GM21515 (cell line): Measurements from ENCODE around the gene CFAP161.

Source experiments
- ATAC-seq: cut with Tn5 transposase; IDR thresholded peaks from one replicate; pipeline ENCODE4 v1.9.1; 2021; ENCODE audit not compliant: unreplicated experiment

Gene CFAP161

DNA sequence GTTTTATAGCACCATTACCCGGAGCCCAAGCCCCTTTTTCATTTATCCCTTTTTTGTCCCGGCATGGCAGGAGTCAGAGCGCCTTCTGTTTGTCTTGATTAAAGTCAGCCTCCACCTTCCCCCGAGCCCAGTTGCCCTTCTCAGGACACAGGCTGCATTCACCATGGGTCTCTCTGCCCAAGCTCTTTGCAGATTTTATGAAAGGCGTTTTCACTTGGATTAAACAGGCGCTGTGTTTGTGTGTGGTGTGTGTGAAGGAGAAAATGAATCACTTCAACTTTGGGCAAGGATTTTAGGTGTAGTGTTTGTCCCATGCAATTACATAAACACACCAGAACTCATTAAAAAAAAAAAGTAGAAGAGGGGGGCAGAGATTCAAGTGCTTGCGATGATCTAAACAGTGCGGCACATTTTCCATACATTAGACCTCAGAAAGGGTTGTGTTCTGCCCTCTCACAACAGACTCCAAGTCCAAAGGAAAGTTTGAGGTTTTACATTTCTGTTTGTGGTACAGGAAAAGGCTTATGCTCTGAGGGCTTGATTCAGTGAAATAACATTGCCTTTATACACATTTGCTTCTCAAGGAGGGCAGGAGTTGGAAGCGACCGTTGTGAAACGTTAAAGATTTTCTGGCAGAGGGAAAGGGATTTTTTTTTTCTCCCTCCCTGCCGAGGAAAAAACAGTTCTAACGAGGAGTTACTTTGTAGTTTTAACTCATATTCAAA is 48.1 kb downstream of the CFAP161 start:
- no peak for ATAC-seq

DNA sequence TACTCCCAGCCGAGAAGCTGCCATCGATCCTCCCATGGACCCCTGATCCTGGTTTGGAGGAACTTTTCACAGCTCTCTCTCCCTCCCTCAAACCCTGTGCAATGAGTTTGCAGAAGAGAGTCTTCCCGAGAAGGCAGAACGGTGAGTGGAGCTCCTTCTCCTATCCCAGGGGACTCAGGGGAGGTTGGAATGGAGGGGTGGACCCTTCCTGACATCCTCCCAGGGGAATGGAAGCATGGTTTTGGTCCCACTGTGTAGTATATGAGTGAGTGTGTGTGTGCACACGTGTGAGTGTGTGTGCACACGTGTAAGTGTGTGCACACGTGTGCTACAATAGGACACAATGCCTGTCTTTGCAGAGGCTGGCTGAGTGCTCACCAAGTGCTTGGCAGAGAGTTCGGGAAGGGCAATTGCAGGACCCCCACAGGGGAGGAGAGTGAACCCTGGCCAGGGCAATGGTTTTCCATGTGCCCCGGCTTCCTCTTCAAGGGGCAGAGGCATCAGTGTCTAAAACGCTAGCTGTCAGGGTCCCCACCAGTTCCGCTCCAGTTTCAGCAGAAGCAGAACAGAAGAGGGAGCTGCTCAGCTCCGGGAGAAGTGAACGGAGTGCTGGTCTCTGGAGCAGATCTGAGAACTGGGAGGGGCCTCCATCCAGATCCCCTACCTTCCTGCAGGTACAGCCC is 48.8 kb downstream of the CFAP161 start:
- ATAC-seq = no peak

DNA sequence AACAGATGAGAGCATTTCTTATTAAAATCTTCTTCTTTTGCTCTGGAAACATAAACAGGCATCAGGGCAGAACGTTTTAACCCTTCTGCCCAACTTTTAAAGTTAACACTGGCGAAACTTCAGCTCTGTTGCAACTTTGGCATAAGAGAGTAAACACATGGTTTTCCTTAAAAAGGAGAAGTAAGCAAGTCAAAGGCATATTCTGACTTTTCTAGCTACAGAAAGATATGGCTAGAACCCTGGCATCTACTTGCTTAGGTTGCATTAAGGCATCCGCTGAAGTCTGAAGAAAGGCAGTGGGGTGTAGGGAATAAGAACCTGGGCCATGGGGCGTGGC is 49.3 kb downstream of the CFAP161 start:
- ATAC-seq = no peak

DNA sequence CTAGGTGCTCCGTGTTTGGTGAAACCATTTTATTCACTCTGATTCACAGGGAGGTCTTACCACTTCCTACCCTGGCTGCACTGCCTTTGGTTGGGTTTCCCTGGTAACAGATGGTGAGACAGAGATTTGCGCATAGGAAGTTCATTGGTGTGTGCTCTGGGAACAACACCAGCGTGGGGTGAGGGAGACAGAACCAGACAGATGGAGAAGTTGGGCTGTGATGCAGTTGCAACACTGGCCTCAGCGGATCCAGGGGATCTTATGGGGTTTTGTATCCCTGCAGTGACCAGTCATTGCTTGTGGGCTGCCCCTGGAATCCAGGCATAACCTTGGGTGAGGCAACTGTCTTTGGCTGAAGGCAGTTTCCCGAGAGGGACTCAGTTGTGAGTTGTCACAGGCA is 50.1 kb downstream of the CFAP161 start:
- no peak for ATAC-seq

DNA sequence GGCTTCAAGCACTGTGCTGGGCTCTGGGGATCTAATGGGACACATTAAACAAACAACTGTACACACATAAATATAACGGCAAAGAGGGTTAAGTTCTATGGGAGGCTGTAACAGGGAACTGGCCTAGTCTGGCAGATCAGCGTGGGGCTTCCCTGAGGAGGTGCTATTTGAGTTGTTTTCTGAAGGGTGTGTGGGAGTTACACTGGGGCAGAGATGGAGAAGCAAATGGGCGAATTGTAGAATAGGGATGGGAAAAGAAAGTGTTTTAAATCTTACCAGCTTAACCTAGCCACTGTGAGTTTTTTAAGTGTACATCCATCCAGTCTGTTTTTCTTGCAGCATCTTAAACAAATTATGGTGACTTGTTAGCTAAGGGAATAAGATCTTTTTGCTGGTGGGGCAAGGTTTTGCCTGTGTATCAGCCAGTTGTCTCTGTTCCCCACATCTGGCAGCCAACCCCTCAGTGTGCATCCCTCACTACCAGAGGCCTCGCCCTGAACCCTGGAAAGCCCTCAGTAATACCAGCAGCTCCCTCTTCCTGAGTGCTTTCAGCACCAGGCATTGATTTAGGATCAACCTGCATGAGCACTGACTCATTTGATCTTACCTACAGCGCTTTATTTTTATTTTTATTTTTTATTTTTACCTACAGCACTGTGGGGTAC is 51.7 kb downstream of the CFAP161 start:
- no peak for ATAC-seq

DNA sequence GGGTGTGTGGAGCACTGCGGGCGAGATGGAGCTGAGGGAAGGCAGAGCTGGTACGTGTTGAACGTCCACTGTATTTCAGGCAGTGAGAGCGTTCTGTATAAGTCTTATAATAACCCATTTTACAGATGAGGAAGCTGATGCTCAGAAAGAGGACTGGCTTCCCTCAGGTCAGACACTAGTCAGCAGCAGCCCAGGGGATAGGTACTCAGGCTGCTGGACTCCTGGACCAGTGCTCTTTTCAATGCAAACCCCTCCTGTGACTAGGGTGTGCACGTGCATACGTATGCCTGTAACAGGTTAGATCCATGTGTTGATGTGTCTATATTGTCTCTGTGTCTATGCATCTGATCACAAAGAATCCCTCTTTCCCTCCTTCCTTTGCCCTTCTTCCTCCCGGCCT is 54.3 kb downstream of the CFAP161 start:
- no peak for ATAC-seq

DNA sequence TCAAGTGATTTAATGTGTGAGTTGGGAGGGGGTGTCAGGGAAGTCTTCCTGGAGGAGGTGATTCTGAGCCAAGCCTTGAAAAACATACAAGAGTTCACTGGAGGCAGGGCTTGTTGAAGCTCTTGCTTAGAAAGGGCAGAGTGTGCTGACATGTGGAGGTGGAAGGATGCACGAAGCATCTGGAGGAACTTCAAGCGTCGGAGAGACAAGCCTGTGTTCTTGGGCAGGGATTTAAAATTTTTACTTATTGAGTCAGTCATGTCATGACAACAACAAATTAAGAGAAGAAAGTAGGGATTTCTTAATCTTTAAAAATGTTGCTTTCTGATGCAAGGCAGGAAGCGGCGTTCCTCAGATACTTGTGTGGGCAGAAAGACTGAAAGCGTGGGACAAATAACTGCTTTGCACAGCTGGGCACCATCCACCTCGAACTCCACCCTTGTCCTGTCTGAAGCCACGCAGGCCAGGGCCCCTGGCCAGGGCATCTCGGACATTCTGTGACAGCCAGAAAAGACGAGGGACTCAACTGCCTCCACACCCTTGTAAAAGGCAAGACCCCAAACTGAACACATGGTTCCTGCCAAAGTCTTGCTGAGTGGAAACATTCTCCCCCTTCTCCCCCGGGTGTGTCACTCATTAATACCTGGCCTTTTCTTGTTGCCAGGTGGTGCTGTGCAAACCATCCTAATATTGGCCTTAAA is 55.7 kb downstream of the CFAP161 start:
- no peak for ATAC-seq

DNA sequence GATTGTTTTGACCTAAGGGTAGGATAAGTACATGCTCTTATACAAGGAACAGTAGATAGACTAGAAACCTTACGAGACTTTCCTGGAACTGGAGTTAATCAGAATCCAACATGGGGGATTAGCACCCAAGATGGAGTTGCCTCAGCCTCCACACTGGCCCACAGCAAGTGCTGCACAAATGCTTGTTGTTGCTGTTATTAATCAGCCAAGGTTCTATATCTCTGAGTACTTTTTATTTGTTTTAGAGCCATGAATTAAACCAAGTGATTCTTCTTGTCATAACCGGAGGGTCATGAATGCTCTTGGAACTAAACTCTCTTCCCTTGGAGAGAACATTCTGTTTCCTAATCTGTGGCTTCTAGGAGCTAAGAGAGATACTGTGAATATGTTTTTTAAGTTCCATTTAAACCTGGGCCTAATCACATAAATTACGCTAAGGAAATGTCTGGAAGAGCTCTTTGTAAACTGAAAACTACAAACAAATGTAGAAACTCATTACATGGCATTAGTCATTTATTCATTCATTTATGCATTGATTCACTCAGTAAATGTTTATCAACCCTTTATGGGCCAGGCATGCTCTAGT is 56.9 kb downstream of the CFAP161 start:
- no peak for ATAC-seq

DNA sequence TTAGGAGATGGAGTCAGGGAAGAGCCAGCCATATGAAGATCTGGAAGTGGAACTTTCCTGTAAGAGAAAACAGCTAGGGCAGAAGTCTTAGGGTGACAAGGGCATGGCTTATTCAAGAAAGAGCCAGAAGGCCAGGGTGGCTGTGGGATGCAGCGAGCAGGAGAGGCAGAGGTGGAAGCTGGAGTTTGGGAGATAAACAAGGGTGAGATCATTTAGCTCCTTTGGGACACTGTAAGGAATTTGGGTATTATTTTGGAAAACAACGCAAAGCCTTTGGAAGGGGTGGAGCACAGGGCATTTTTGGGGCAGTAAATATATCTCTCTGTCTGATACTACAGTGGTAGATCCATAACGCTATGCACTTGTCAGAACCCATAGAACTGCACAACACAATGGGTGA is 57.6 kb downstream of the CFAP161 start:
- ATAC-seq = no peak

DNA sequence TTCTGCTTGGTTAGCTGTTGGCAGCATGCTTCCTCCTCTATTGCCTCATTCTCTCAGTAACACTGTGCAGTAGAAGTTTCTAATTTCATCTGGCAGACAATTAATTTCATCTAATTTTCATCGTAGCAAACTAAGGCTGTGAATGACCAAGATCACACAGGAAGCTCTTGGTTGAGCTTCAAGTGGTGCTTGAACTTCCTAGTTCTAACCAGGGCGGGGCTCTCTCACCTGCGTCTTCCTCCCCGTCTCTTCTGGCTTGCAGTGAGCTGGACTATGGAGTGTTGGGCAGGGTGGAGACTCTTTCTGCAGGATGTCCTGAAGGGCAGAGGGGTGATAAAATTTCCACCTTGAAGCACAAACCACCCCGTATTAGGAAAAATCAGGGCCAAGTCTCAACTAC is 60.7 kb downstream of the CFAP161 start:
- no peak for ATAC-seq

DNA sequence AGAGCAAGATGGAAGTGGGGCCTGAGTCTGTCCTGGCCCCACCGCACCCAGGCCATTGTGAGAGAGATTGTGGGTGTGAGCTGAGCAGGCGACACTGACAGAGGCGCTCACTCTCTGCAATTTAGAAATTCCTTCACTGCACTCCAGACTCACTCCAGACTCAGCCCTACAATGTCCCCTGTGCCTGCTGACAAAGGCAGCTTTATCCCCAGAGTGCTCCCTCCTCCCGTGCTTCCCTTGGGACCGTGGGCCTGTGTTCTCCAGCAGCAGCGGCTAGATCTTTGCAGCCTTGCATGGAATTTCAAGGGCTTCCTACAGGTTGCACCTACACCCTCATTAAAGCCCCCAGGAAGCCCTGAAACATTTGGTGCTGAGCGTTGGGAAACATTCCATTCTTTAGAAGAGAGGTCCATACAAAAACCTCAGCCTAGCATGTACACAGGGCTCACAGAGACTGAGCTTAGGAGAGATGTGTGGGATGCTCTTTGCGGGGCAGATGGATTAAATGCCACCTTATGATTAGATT is 61.3 kb downstream of the CFAP161 start:
- no peak for ATAC-seq

DNA sequence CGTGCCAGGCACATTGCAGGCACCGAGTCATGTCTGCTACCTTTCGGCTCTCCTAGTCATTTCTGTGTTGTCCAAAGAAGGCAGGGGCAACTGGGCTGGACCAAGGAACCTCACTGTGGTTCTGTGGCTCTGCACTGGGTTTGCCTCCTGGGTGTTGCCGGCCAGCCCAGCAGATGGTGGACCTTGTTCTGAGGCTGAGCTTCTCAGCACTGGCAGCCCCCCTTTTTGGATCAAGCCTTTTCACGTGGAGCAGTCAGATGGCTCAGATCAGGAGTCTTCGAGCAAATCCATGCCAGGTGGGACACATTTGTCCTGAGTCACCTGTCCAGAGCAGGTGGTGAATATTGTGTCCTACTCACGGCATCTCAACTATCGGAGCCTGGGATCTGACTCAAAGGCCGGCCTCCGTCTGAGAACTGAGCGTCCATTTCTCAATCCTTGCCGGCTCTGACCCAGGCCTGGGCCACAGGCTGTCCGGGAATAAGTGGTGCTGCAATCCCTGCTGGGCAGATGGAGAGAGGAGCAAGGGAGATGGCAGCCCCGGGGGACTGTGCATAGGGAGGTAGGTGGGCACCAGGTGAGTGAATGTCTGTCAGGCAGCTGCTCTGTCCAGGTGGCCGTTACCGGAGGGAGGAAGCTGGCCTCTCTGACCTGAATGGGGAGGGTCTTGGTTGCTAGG is 62.6 kb downstream of the CFAP161 start, which contains the start of gene IL16:
Gene IL16, plus strand, starts transcription at position 304 of the 679 bp plus-strand sequence. CDS start 28,521 bp downstream, outside the sequence.
- no peak for ATAC-seq

DNA sequence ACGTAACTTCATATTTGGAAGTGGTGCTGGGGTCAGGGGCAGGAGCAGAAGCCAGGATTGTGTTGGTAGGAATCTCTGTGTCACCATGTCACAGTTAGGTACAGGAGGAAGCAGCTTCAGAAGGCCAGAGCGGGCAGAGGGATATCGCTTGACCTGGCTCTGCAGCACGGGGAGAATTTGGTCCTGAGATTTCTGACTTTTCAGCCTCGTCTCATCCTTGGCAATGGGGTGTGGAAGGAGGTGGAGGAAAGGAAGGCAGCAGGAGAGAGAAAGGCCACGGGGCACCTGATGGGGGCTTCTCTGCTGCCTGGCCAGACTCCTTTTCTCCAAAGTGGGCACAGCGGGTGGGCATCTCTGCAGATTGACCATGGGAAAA is 63.2 kb downstream of the CFAP161 start:
- ATAC-seq = no peak

DNA sequence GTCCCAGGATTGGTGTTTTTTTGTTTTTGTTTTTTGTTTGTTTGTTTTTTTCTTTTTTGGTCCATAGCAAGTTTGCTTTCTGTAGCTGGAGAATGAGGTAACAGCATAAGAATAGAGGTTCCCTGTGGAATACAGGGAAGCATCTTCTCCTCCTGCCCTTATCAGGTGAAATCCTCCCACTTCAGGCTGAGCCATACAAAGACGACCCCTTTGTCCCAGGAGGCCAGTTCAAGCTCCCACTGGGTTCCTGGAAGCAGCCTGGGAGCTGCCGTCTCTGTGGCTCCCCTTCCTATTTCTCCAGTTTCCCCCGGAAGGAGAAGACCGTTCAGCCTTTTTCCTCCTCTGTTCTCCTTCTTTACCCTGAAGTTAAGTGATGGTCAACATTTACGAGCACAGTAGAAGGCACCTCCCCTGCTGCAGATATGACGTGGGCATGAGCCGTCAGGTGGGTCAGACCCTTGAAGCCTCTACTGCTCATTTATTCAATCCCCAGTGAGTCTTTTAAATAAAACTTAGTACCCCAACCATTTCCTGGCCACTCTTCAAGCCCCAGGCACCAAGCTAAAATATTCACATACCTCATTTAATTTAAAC is 63.7 kb downstream of the CFAP161 start:
- ATAC-seq = no peak
